ENCODE measurements around the gene TMEM131L.

The TMEM131L gene

GRCh38 chr4:153543351-153543750 lies 77.2 kb downstream of the TMEM131L start:
- Histone ChIP-seq H3K23ac (ENCODE audit: low read length) (no peak overlapping the region), H4K91ac (ENCODE audit: low read depth, low read length) (no peak overlapping the region), H4K12ac (ENCODE audit: low read depth, low read length) (no peak overlapping the region), H3K79me2 (ENCODE audit: control insufficient read depth, insufficient read depth, low read length, poor library complexity) (peaks cover 2% of the 10 kb centered on the region), H4K8ac (ENCODE audit: low read depth, low read length) (no peak overlapping the region), H2BK12ac (ENCODE audit: low read length) (no peak overlapping the region), H3K9me3 (ENCODE audit: insufficient read depth, low read depth, low read length) (no peaks in the 10 kb centered on the region), H3K14ac (ENCODE audit: low read length) (no peak overlapping the region), H3K4me1 (ENCODE audit: control insufficient read depth in 1 of 2, insufficient read depth in 2 of 2, low read length in 2 of 2) (peaks cover 0 to 5% of the 10 kb centered on the region in 2 experiments), H2AK5ac (ENCODE audit: low read length) (no peak overlapping the region), H3K79me1 (ENCODE audit: low read length) (peaks cover 2% of the 10 kb centered on the region), H3K27me3 (ENCODE audit: insufficient read depth, low read length) (no peaks in the 10 kb centered on the region), H3K4me3 (ENCODE audit: low read depth, low read length) (no peak overlapping the region), H3K27ac (ENCODE audit: low read depth, low read length) (no peak overlapping the region), H3K18ac (ENCODE audit: low read length) (no peak overlapping the region), H3K4ac (ENCODE audit: low read depth, low read length) (no peak overlapping the region), H3K36me3 (ENCODE audit: control insufficient read depth in 1 of 2, insufficient read depth in 2 of 2, low read length in 2 of 2) (no peaks in the 10 kb centered on the region), H2BK5ac (ENCODE audit: low read depth, low read length, poor library complexity) (no peak overlapping the region), H3K9ac (ENCODE audit: low read length) (no peak overlapping the region), H2BK120ac (ENCODE audit: insufficient read depth, low read length, poor library complexity) (no peak overlapping the region), H3K4me2 (ENCODE audit: low read length) (no peak overlapping the region), H2AFZ (ENCODE audit: insufficient read depth, low read length, poor library complexity) (no peak overlapping the region)
- WGBS (ENCODE audit: extremely low coverage, insufficient coverage, insufficient read length): no CpG with 5 or more reads among the region's 6 CpGs
- no peak for DNase-seq

GRCh38 chr4:153545822-153546221 lies 79.7 kb downstream of the TMEM131L start:
- no peak overlapping the region for H3K4me3 ChIP-seq (ENCODE audit: low read depth, low read length)
- no peaks in the 10 kb centered on the region for H3K4me1 ChIP-seq (ENCODE audit: control insufficient read depth in 1 of 2, insufficient read depth in 2 of 2, low read length in 2 of 2)
- H3K27me3 ChIP-seq (ENCODE audit: insufficient read depth, low read length): no peaks in the 10 kb centered on the region
- no peak overlapping the region for H3K18ac ChIP-seq (ENCODE audit: low read length)
- no peak overlapping the region for H3K4me2 ChIP-seq (ENCODE audit: low read length)
- WGBS (ENCODE audit: extremely low coverage, insufficient coverage, insufficient read length): no CpG with 5 or more reads among the region's 8 CpGs
- no peak overlapping the region for H4K8ac ChIP-seq (ENCODE audit: low read depth, low read length)
- DNase-seq: no peak
- H3K27ac ChIP-seq (ENCODE audit: low read depth, low read length): no peak overlapping the region
- no peak overlapping the region for H3K4ac ChIP-seq (ENCODE audit: low read depth, low read length)
- no peak overlapping the region for H3K14ac ChIP-seq (ENCODE audit: low read length)
- no peak overlapping the region for H2AK5ac ChIP-seq (ENCODE audit: low read length)
- H2BK12ac ChIP-seq (ENCODE audit: low read length): no peak overlapping the region
- no peak overlapping the region for H2AFZ ChIP-seq (ENCODE audit: insufficient read depth, low read length, poor library complexity)
- H3K79me1 ChIP-seq (ENCODE audit: low read length): no peaks in the 10 kb centered on the region
- no peaks in the 10 kb centered on the region for H3K9me3 ChIP-seq (ENCODE audit: insufficient read depth, low read depth, low read length)
- no peak overlapping the region for H4K12ac ChIP-seq (ENCODE audit: low read depth, low read length)
- H3K79me2 ChIP-seq (ENCODE audit: control insufficient read depth, insufficient read depth, low read length, poor library complexity): peaks cover 2% of the 10 kb centered on the region
- no peak overlapping the region for H3K9ac ChIP-seq (ENCODE audit: low read length)
- H4K91ac ChIP-seq (ENCODE audit: low read depth, low read length): no peak overlapping the region
- H2BK5ac ChIP-seq (ENCODE audit: low read depth, low read length, poor library complexity): no peak overlapping the region
- H3K23ac ChIP-seq (ENCODE audit: low read length): no peak overlapping the region
- H3K36me3 ChIP-seq (ENCODE audit: control insufficient read depth in 1 of 2, insufficient read depth in 2 of 2, low read length in 2 of 2): no peaks in the 10 kb centered on the region
- H2BK120ac ChIP-seq (ENCODE audit: insufficient read depth, low read length, poor library complexity): no peak overlapping the region

GRCh38 chr4:153546280-153546679 lies 80.1 kb downstream of the TMEM131L start:
- Histone ChIP-seq H3K4me2 (ENCODE audit: low read length) (no peak overlapping the region), H2AK5ac (ENCODE audit: low read length) (no peak overlapping the region), H3K4ac (ENCODE audit: low read depth, low read length) (no peak overlapping the region), H3K27me3 (ENCODE audit: insufficient read depth, low read length) (no peaks in the 10 kb centered on the region), H3K23ac (ENCODE audit: low read length) (no peak overlapping the region), H3K79me2 (ENCODE audit: control insufficient read depth, insufficient read depth, low read length, poor library complexity) (peaks cover 2% of the 10 kb centered on the region), H3K18ac (ENCODE audit: low read length) (no peak overlapping the region), H3K27ac (ENCODE audit: low read depth, low read length) (no peak overlapping the region), H4K91ac (ENCODE audit: low read depth, low read length) (no peak overlapping the region), H3K36me3 (ENCODE audit: control insufficient read depth in 1 of 2, insufficient read depth in 2 of 2, low read length in 2 of 2) (no peaks in the 10 kb centered on the region), H3K79me1 (ENCODE audit: low read length) (no peaks in the 10 kb centered on the region), H3K4me1 (ENCODE audit: control insufficient read depth in 1 of 2, insufficient read depth in 2 of 2, low read length in 2 of 2) (no peaks in the 10 kb centered on the region), H2BK5ac (ENCODE audit: low read depth, low read length, poor library complexity) (no peak overlapping the region), H4K8ac (ENCODE audit: low read depth, low read length) (no peak overlapping the region), H3K9ac (ENCODE audit: low read length) (no peak overlapping the region), H3K14ac (ENCODE audit: low read length) (no peak overlapping the region), H3K9me3 (ENCODE audit: insufficient read depth, low read depth, low read length) (no peaks in the 10 kb centered on the region), H2AFZ (ENCODE audit: insufficient read depth, low read length, poor library complexity) (no peak overlapping the region), H2BK120ac (ENCODE audit: insufficient read depth, low read length, poor library complexity) (no peak overlapping the region), H2BK12ac (ENCODE audit: low read length) (no peak overlapping the region), H4K12ac (ENCODE audit: low read depth, low read length) (no peak overlapping the region), H3K4me3 (ENCODE audit: low read depth, low read length) (no peak overlapping the region)
- WGBS (ENCODE audit: extremely low coverage, insufficient coverage, insufficient read length): no CpG with 5 or more reads among the region's 3 CpGs
- DNase-seq: no peak

- no peak overlapping the region for H2BK5ac ChIP-seq (ENCODE audit: low read depth, low read length, poor library complexity)
- H3K4me3 ChIP-seq (ENCODE audit: low read depth, low read length): no peak overlapping the region
- no peak overlapping the region for H3K4me2 ChIP-seq (ENCODE audit: low read length)
- no peak for DNase-seq
- no peak overlapping the region for H2AK5ac ChIP-seq (ENCODE audit: low read length)
- no peak overlapping the region for H3K14ac ChIP-seq (ENCODE audit: low read length)
- H3K9me3 ChIP-seq (ENCODE audit: insufficient read depth, low read depth, low read length): no peaks in the 10 kb centered on the region
- no peak overlapping the region for H2BK120ac ChIP-seq (ENCODE audit: insufficient read depth, low read length, poor library complexity)
- H4K91ac ChIP-seq (ENCODE audit: low read depth, low read length): no peak overlapping the region
- no peak overlapping the region for H2BK12ac ChIP-seq (ENCODE audit: low read length)
- no CpG with 5 or more reads among the region's 5 CpGs for WGBS (ENCODE audit: extremely low coverage, insufficient coverage, insufficient read length)
- no peak overlapping the region for H3K18ac ChIP-seq (ENCODE audit: low read length)
- H3K36me3 ChIP-seq (ENCODE audit: control insufficient read depth in 1 of 2, insufficient read depth in 2 of 2, low read length in 2 of 2): no peaks in the 10 kb centered on the region
- H3K27ac ChIP-seq (ENCODE audit: low read depth, low read length): no peak overlapping the region
- H3K4ac ChIP-seq (ENCODE audit: low read depth, low read length): no peak overlapping the region
- peaks cover 2% of the 10 kb centered on the region for H3K79me2 ChIP-seq (ENCODE audit: control insufficient read depth, insufficient read depth, low read length, poor library complexity)
- no peak overlapping the region for H3K9ac ChIP-seq (ENCODE audit: low read length)
- H4K8ac ChIP-seq (ENCODE audit: low read depth, low read length): no peak overlapping the region
- H4K12ac ChIP-seq (ENCODE audit: low read depth, low read length): no peak overlapping the region
- no peak overlapping the region for H2AFZ ChIP-seq (ENCODE audit: insufficient read depth, low read length, poor library complexity)
- H3K4me1 ChIP-seq (ENCODE audit: control insufficient read depth in 1 of 2, insufficient read depth in 2 of 2, low read length in 2 of 2): no peaks in the 10 kb centered on the region
- no peaks in the 10 kb centered on the region for H3K79me1 ChIP-seq (ENCODE audit: low read length)
- H3K27me3 ChIP-seq (ENCODE audit: insufficient read depth, low read length): no peaks in the 10 kb centered on the region
- H3K23ac ChIP-seq (ENCODE audit: low read length): no peak overlapping the region
Observed at GRCh38 chr4:153547520-153547919, 81.4 kb downstream of the TMEM131L start.
